Putamen (tissue), 1 donor: ENCODE measurements around the gene MITD1.
A peak's percentile ranks its signal among the peaks of the same experiment; 100 is the strongest.
"Not testable (repeated sequence)": the region's sequence is repeated elsewhere in the genome, so short reads cannot be mapped to it uniquely, and the experiment has no call there.

Source experiments
- DNase-seq: peaks from one replicate; pipeline ENCODE4 v3.0.0-alpha.2; 2016; ENCODE audit warnings: low spot score

Gene MITD1

DNA sequence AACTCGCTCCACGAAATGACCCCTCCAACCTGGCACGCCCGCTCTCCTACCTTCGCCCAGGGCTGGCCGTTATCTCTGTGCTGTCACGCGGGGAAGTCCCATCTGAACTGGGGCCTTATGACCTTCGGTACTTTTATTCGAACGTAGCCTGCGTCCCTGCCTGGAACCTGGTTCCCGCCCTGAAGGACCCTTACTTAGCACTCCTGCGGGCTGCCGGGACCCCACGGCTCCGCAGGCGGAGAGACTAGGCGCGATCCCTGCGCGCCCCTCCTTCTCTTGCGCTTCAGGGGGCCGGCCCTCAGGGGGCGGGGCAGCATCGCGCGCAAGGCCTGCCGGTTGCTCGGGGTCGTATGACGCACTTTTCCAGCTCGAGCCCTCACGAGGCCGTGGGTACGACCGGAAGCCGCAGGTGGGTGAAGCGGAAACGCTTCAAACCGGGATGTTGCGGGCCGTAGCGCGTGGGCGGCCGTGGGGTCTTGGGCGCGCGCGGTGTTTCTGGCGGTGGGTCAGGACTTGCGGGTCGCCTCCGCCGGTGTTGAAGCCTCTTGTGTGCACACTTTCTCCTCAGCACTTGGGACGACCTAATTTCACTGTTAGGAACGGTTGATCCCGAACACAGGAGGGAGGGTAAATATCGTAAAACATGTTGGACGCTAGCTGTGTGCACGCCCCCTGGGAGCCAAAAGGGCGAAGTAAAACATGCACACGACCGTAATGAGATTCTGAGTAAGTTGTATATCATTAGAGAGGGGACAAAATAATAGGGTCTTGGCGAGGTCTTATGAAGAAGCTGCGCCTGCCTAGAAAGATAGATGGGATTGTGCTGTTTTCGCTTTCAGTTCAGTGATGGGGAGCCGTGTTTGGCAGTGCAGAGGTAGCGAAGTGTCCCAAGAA is 26.0 kb downstream of the MITD1 start, which contains the start of the genes LIPT1 and TSGA10:
Gene LIPT1, plus strand, starts transcription at position 325 of the 894 bp plus-strand sequence. CDS start 6,991 bp downstream, outside the sequence.
Gene TSGA10, minus strand, starts transcription at position 300 of the 894 bp plus-strand sequence. CDS start 45,503 bp downstream, outside the sequence.
- DNase-seq: peak; percentile 91

DNA sequence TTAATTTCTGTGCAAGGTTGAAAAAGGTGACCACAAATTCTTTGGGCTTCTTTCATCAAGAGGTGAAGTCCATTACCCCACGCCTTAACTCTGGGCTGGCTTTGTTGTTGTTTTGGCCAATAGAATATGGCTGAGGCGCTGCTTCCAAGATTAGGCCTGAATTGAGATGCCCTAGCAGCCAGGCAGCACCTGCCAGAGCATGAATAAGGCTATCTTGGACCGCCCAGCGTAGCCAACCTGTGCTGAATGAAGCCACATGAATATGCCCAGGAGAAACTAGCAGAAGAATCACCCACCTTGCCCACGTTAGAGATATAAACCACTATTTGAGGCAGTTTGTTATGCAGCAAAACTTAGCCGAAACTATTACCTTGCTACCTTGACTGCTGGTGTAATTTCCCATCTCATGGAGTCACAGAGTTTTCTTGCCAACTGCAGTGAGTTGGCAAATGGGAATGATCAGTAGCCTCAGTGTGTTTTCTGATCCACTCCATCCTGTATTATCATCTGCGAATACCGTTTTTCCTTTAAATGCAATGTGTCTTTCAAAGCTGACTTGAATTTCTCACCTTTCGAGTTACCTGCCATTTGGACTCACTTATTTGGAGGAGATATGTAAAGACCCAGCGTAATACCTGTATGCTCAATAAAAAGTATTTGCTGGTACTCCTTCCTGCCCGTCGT is 26.8 kb downstream of the MITD1 start:
- DNase-seq: no peak

DNA sequence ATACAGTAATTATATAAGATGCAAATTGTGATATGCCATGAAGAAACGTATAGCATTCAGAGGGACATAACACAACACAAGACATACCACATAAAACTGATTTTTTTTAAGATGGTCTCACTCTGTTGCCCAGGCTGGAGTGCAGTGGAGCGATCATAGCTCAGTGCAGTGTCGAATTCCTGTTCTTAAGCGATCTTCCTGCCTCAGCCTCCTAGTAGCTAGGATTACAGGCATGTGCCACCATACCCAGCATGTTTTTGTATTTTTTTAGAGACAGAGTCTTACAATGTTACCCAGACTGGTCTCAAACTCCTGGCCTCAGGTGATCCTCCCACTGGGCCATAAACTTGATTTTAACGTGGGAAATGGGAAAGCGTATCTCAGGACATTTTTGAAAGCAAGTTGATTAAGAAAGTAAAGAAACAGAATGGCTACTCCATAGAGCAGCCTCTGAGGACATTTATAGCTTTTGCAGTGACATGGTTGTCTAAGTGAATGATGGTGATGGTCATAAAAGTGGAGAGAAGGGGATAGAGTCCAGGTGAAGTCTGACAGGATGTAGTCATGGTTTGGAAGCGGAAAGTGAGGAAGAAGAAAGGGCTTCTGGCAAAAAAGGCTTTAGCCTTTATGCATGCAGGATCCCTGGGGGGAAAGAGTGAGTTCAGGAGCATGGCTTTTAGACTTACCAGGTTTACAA is 28.5 kb downstream of the MITD1 start:
- DNase-seq: no peak

DNA sequence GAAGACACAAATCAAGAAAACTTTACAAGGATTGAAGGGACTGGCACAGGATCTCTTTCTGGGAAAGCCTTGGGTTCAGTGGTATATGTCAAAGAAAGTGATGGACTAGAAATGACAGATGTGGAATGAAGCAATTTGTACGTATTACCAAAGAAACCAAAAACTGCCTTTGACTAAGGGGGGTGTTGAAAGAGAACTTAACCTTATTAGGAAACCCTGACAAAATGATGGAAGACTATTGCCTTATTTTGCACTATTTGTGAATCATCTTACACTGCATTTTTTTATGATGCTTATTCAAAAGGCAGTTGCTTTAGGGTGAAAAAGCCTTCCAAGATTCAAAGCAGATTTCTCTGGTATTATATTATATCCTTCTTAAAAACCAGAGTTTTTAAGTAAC is 30.2 kb downstream of the MITD1 start:
- DNase-seq: no peak

DNA sequence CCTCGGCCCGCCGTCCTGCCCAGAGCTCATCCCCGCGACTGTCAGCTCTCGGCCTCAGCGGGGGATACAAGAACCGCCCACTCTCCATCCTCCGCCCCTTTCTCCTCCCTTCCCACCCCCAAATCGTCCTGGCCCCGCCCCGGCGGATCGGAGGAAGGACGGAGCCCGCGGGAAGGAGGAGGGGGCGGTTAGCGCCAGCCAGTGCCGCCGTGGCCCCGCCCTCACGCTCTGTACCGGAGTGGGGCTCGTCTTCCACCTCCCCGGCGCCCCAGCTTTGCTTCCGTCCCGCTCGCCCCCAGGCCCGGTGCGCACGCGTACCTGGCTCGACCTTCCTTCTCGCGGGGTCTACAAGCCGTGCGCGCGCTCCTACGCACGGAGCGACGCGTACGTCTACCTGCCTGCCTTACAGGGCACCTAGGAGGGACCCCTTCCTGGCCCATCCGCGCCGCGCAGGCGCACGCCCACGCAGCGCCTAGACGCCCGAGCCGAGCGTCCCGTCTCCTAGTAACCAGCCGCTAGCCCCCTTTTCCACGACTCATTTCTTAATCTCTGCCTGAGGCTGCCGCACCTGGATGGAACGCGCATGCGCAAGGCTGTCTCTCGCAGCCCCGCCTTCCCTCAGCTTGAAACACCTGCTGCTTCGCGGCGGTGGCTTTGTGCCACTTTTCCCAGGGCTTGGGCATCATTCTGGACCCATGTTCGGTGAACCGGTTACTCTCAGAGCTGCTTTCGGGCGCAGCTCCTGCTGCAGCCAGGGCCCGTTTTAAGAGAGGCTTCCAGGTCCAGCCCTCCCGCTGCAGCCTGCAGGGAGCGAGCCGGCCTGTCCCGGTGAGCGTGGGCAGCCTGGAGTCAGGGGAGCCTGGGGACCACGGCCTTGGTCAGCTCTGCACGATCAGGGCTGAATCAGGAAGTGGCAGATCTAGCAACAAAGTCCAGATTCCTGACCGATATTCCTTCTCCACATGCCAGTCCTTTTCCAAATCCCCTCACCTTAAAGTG is 39.4 kb downstream of the MITD1 start, which contains the start of gene C2orf15:
Gene C2orf15, plus strand, starts transcription at position 598 of the 999 bp plus-strand sequence. CDS start 8,852 bp downstream, outside the sequence.
- DNase-seq: peak; percentile 95

DNA sequence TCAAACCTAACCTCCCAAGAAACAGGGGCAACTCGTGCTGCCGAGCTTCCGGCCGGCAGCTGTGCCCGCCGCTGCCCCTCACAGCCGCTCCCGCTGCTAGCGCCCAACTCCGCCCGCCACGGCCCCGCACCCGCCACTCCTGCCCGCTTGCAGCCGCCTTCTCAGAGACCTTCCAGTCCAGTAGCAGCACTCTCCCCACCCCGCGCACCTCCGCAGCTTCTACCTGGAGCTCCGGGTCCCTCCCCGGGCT is 40.1 kb downstream of the MITD1 start:
- no peak for DNase-seq

DNA sequence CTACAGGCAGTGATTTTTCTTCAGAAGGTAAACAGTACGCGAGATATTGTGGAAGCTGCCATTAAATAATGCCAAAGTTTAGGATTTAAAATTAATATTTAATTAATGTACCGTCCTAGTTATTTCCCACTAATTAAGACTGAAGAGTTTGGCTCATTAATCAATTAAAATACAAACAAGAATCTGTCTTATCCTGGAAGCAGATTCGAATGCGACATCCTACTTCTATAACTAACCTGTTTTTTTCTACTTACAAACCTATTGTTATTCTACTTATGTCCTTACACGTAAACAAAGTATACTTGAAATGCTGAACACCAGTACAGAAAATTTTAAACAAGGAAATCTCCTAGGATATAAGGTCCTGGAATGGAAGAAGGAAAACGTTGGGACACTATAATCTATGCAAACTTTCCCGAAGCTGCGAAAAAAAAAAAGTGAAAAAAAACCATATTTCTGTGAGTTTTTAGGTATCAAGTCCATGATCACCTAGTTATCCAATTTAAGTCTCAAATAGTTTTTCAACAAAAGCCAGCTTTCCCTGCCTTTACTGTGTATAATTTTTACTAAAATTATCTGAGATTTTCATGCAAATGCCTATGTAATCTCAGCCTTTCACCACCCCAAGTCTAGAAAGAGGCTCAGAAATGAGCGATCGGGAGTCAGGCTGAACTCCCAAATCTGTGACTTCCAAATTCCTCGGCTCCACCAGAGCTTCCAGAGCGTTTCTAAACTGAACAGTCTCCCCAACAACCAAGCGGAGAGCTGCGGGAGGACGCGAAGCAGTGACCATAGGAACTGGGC is 40.6 kb downstream of the MITD1 start:
- DNase-seq: no peak

DNA sequence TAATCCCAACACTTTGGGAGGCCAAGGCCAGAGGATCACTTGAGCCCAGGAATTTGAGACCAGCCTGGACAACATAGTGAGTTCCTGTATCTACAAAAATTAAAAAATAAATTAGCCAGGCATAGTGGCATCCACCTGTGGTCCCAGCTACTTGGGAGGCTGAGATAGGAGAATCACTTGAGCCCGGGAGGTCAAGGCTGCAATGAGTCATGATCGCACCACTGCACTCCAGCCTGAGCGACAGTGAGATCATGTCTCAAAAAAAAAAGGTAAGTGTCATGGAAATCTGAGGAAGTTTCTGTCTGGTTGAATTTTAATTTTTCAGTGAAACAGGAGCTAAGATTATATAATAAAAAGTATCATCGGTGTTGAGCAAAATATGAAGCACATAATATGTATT is 41.9 kb downstream of the MITD1 start:
- DNase-seq: no peak

DNA sequence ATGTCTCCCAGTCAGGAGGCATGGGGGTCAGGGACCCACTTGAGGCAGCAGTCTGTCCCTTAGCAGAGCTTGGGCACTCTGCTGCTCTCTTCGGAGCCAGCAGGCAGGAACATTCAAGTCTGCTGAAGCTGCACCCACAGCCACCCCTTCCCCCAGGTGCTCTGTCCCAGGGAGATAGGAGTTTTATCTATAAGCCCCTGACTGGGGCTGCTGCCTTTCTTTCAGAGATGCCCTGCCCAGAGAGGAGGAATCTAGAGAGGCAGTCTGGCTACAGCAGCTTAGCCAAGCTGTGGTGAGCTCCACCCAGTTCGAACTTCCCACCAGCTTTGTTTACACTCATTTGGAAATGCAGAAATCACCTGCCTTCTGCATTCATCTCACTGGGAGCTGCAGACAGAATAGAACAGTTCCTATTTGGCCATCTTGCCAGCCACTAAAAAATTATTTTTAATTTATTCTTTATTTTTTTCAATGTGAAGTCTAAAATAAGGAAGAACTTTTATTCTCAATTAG is 45.8 kb downstream of the MITD1 start:
- not testable (repeated sequence) for DNase-seq

DNA sequence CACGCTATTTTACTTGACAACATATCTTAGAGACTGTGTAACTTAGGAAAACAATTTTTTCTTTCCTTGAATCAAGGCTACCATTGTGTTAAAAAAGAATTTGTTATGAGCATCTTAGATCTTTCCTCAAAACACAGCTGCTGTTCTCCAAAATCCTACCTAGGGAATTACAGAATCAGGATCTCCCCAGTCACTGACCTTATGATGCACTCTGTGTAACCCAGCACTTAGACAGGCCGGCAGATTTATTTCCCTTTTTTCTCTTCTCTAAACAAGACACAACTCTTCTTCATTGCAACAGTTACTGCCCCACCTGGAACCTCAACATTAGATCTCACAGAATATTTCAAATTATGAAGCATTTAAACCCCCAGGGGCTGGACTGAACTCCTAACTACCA is 52.9 kb downstream of the MITD1 start:
- DNase-seq: no peak
